ENCODE results near the gene PNN.
"Not testable (repeated sequence)": the region's sequence is repeated elsewhere in the genome, so short reads cannot be mapped to it uniquely, and the experiment has no call there.

The PNN gene

GRCh38 chr14:39181693-39182047 is 6.6 kb downstream of the PNN start:
- no peak for DNase-seq

GRCh38 chr14:39182770-39183684 is 8.0 kb downstream of the PNN start:
- no peak for DNase-seq

- not testable (repeated sequence) for DNase-seq
Observed at GRCh38 chr14:39183685-39184003, 8.6 kb downstream of the PNN start.

- DNase-seq = no peak
Observed at GRCh38 chr14:39184628-39185255, 9.7 kb downstream of the PNN start.

GRCh38 chr14:39185256-39186049 is 10.4 kb downstream of the PNN start:
- no peak for DNase-seq

- no peak for DNase-seq
Observed at GRCh38 chr14:39186941-39187525, 12.0 kb downstream of the PNN start.

- no peak for DNase-seq
Observed at GRCh38 chr14:39203659-39204606, 28.9 kb downstream of the PNN start.

GRCh38 chr14:39207430-39207829 is 32.4 kb downstream of the PNN start:
- DNase-seq = not testable (repeated sequence)

GRCh38 chr14:39211109-39211741 is 36.2 kb downstream of the PNN start:
- no peak for DNase-seq

GRCh38 chr14:39212034-39212433 is 37.0 kb downstream of the PNN start:
- no peak for DNase-seq

GRCh38 chr14:39212693-39213092 is 37.6 kb downstream of the PNN start:
- no peak for DNase-seq

- DNase-seq = no peak
Observed at GRCh38 chr14:39217214-39217879, 42.3 kb downstream of the PNN start.

GRCh38 chr14:39218171-39218769 is 43.2 kb downstream of the PNN start:
- no peak for DNase-seq

GRCh38 chr14:39219075-39219499 is 44.0 kb downstream of the PNN start:
- DNase-seq = no peak

GRCh38 chr14:39220473-39220872 is 45.4 kb downstream of the PNN start:
- DNase-seq = not testable (repeated sequence)

- no peak for DNase-seq
Observed at GRCh38 chr14:39228044-39228443, 53.0 kb downstream of the PNN start.

- no peak for DNase-seq
Observed at GRCh38 chr14:39228509-39229221, 53.6 kb downstream of the PNN start.

GRCh38 chr14:39229222-39229543 is 54.1 kb downstream of the PNN start:
- DNase-seq = no peak

GRCh38 chr14:39229601-39230110 is 54.6 kb downstream of the PNN start:
- DNase-seq = no peak

Measured in DMS79 treated with DMSO at 0.1 percent for 48 hours (cell line).